ENCODE data around the gene WNT7A. TPM values are rescaled to one million over a fixed set of nuclear protein-coding genes. Genes with fewer than 3 reads are reported as not detected.

The WNT7A gene
- total and polyA plus RNA-seq, 2 donors (not counting 1 experiment from before 2014, with no cell fraction given): not detected

- H3K4me2 ChIP-seq (replicated peaks; ENCODE audit: low read depth, low read length, poor library complexity, severe bottlenecking): no peak overlapping the region
- peaks cover 0 to 16% (median 0%) of the 10 kb centered on the region in 3 donors for H3K9me3 ChIP-seq (ENCODE audit: control extremely low read depth in 1 of 3, control insufficient read depth in 2 of 3, insufficient read depth in 1 of 3, low read length in 2 of 3)
- intact Hi-C loops (cut with micrococcal nuclease): no loop called here
- H3K79me2 ChIP-seq (ENCODE audit: control insufficient read depth, insufficient read depth, low read length): no peaks in the 10 kb centered on the region
- H3K9ac ChIP-seq (ENCODE audit: low read length): no peak overlapping the region
- H3K4me3 Mint-ChIP-seq: no peak overlapping the region
- H3K27me3 Mint-ChIP-seq: peaks cover 14% of the 10 kb centered on the region
- ATAC-seq (ENCODE audit: low read depth) (no peak), DNase-seq (no peak)
- TF ChIP-seq, protein P1, sequence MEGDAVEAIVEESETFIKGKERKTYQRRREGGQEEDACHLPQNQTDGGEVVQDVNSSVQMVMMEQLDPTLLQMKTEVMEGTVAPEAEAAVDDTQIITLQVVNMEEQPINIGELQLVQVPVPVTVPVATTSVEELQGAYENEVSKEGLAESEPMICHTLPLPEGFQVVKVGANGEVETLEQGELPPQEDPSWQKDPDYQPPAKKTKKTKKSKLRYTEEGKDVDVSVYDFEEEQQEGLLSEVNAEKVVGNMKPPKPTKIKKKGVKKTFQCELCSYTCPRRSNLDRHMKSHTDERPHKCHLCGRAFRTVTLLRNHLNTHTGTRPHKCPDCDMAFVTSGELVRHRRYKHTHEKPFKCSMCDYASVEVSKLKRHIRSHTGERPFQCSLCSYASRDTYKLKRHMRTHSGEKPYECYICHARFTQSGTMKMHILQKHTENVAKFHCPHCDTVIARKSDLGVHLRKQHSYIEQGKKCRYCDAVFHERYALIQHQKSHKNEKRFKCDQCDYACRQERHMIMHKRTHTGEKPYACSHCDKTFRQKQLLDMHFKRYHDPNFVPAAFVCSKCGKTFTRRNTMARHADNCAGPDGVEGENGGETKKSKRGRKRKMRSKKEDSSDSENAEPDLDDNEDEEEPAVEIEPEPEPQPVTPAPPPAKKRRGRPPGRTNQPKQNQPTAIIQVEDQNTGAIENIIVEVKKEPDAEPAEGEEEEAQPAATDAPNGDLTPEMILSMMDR (IDR thresholded peaks at IDR 0.05): no peak
- TF ChIP-seq EZH2 (IDR thresholded peaks at IDR 0.05; ENCODE audit: borderline replicate concordance, insufficient read depth, low read depth, low read length, poor library complexity, severe bottlenecking): no peak
- WGBS (ENCODE audit: insufficient coverage): 26% methylated on average over 4 of the region's 4 CpGs
- H3K36me3 ChIP-seq (replicated peaks in 1 of 2; ENCODE audit: control extremely low read depth in 1 of 2, control insufficient read depth in 1 of 2, extremely low read depth in 1 of 2, insufficient read depth in 2 of 2, low read length in 1 of 2): no peaks in the 10 kb centered on the region
- no peak overlapping the region for H3K27ac Mint-ChIP-seq
- H3K27ac ChIP-seq (ENCODE audit: low read length in 2 of 2): no peak overlapping the region
- H3K27me3 ChIP-seq (replicated peaks in 1 of 4; ENCODE audit: control extremely low read depth in 1 of 4, control insufficient read depth in 3 of 4, insufficient read depth in 4 of 4, low read length in 3 of 4): peaks cover 0 to 2% (median 0%) of the 10 kb centered on the region in 4 experiments
- no peaks in the 10 kb centered on the region for H3K4me1 Mint-ChIP-seq
- H3K9me3 Mint-ChIP-seq (ENCODE audit: insufficient read depth): no peaks in the 10 kb centered on the region
- no peak overlapping the region for H3K4me3 ChIP-seq (ENCODE audit: control extremely low read depth in 1 of 5, extremely low read depth in 1 of 5, insufficient read depth in 1 of 5, low read depth in 2 of 5, low read length in 4 of 5)
- no peaks in the 10 kb centered on the region for H4K20me1 ChIP-seq (ENCODE audit: control insufficient read depth, insufficient read depth, low read length, poor library complexity, severe bottlenecking)
- no peaks in the 10 kb centered on the region for H3K4me1 ChIP-seq (ENCODE audit: control insufficient read depth in 2 of 2, insufficient read depth in 2 of 2, low read length in 2 of 2)
- no peak overlapping the region for H2AFZ ChIP-seq (ENCODE audit: insufficient read depth, low read depth, low read length, poor library complexity, severe bottlenecking)
- ChIA-PET POLR2A (no interaction called here), CTCF (no interaction called here)
These were observed 112.0 kb downstream of the WNT7A start for GRCh38 chr3:13767896-13768295.

DNA sequence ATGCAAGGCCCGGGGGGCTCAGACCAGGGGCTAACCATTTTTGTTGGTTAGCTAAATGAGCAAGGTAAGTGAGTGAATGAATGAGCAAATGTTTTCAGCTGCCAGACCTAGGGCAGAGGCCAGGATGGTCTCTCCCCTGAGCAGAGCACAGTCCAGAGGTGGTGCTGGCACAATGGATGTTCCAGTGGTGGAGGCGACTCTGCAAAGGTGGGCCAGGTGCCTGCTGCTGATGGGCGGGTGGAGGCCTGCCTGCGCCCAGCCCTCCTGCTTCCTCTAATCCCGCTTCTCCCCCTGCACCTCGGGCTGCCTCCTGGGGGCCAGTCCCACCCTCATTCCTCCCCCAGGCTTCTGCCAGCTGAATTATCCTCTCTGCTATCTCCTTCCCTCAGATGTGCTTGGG is 112.8 kb downstream of the WNT7A start:
- no peaks in the 10 kb centered on the region for H4K20me1 ChIP-seq (ENCODE audit: control insufficient read depth, insufficient read depth, low read length, poor library complexity, severe bottlenecking)
- ATAC-seq (ENCODE audit: low read depth): no peak
- Mint-ChIP-seq H3K27ac (no peak overlapping the region), H3K4me3 (no peak overlapping the region), H3K4me1 (no peaks in the 10 kb centered on the region), H3K9me3 (ENCODE audit: insufficient read depth) (no peaks in the 10 kb centered on the region), H3K27me3 (peaks cover 15% of the 10 kb centered on the region)
- H3K36me3 ChIP-seq (replicated peaks in 1 of 2; ENCODE audit: control extremely low read depth in 1 of 2, control insufficient read depth in 1 of 2, extremely low read depth in 1 of 2, insufficient read depth in 2 of 2, low read length in 1 of 2): no peaks in the 10 kb centered on the region
- ChIA-PET POLR2A (no interaction called here), CTCF (interaction anchor here (1.1 kb wide), 1 partner anchor 9 kb away, joined by 3 read pairs; no protein-coding TSS in a partner anchor)
- DNase-seq: no peak
- peaks cover 0 to 20% (median 3%) of the 10 kb centered on the region in 3 donors for H3K9me3 ChIP-seq (ENCODE audit: control extremely low read depth in 1 of 3, control insufficient read depth in 2 of 3, insufficient read depth in 1 of 3, low read length in 2 of 3)
- intact Hi-C loops (cut with micrococcal nuclease): no loop called here
- no peak overlapping the region for H3K27ac ChIP-seq (ENCODE audit: low read length in 2 of 2)
- H3K4me2 ChIP-seq (replicated peaks; ENCODE audit: low read depth, low read length, poor library complexity, severe bottlenecking): no peak overlapping the region
- H3K9ac ChIP-seq (ENCODE audit: low read length): no peak overlapping the region
- WGBS (ENCODE audit: insufficient coverage): 91% methylated on average over 2 of the region's 6 CpGs
- no peaks in the 10 kb centered on the region for H3K4me1 ChIP-seq (ENCODE audit: control insufficient read depth in 2 of 2, insufficient read depth in 2 of 2, low read length in 2 of 2)
- no peak overlapping the region for H2AFZ ChIP-seq (ENCODE audit: insufficient read depth, low read depth, low read length, poor library complexity, severe bottlenecking)
- H3K27me3 ChIP-seq (replicated peaks in 1 of 4; ENCODE audit: control extremely low read depth in 1 of 4, control insufficient read depth in 3 of 4, insufficient read depth in 4 of 4, low read length in 3 of 4): peaks cover 0 to 2% (median 0%) of the 10 kb centered on the region in 4 experiments
- no peaks in the 10 kb centered on the region for H3K79me2 ChIP-seq (ENCODE audit: control insufficient read depth, insufficient read depth, low read length)
- H3K4me3 ChIP-seq (ENCODE audit: control extremely low read depth in 1 of 5, extremely low read depth in 1 of 5, insufficient read depth in 1 of 5, low read depth in 2 of 5, low read length in 4 of 5): no peak overlapping the region
- TF ChIP-seq EZH2 (IDR thresholded peaks at IDR 0.05; ENCODE audit: borderline replicate concordance, insufficient read depth, low read depth, low read length, poor library complexity, severe bottlenecking): no peak
- TF ChIP-seq, protein P1 (IDR thresholded peaks at IDR 0.05): no peak

Other genes starting within 250 kb of the WNT7A start
- gene CHCHD4, start 244.8 kb upstream of the WNT7A start, total RNA-seq: 5.1 and 8.0 TPM in 2 replicates
- gene CHCHD4, start 244.8 kb upstream of the WNT7A start, polyA plus RNA-seq: 3.7 and 4.2 TPM in 2 replicates
- 37.4 and 37.6 TPM in 2 replicates for gene TMEM43, start 245.0 kb upstream of the WNT7A start, total RNA-seq
- gene TMEM43, start 245.0 kb upstream of the WNT7A start, polyA plus RNA-seq: 29.5 and 30.7 TPM in 2 replicates

All from B cell (primary cell).